Heart left ventricle (tissue), 16 donors: ENCODE results near the gene ZNF787. TPM values are rescaled to one million over a fixed set of nuclear protein-coding genes. Genes with fewer than 3 reads are reported as not detected.
A peak's percentile ranks its signal among the peaks of the same experiment; 100 is the strongest.

Experiments
- ATAC-seq, 4 donors: fragments of 200-7000 bp; cut with Tn5 transposase; one replicate each; pipeline ENCODE4 v1.9.1; 2020 to 2022; ENCODE audit warnings: moderate library complexity in 4 of 4, mild to moderate bottlenecking in 3 of 4, moderate number of reproducible peaks in 1 of 4
- DNase-seq, 5 donors: peaks; one replicate each; pipeline ENCODE4 v3.0.0-alpha.2; 2020
- H3K27ac ChIP-seq, 12 donors: fragments of 200-600 bp; sonication (generic) in 4 of 12; one replicate each; pipeline versions ENCODE4 v1.5.0 to v1.8.0; 2016 to 2022; ENCODE audit warnings: mild to moderate bottlenecking in 2 of 12
- H3K27me3 ChIP-seq, 9 donors: fragments of 200-600 bp; sonication (generic) in 2 of 9; one replicate each; pipeline versions ENCODE4 v1.5.1 to v1.8.0; 2016 to 2022; ENCODE audit warnings: mild to moderate bottlenecking in 3 of 9
- H3K36me3 ChIP-seq, 9 donors: fragments of 200-600 bp; sonication (generic) in 2 of 9; one replicate each; pipeline versions ENCODE4 v1.5.0 to v1.8.0; 2018 to 2022; ENCODE audit warnings: mild to moderate bottlenecking in 2 of 9
- H3K4me1 ChIP-seq, 12 donors: fragments of 200-600 bp; sonication (generic) in 4 of 12; one replicate each; pipeline versions ENCODE4 v1.5.0 to v1.8.0; 2016 to 2022; ENCODE audit warnings: mild to moderate bottlenecking in 3 of 12
- H3K4me3 ChIP-seq, 12 donors: fragments of 200-600 bp; sonication (generic) in 4 of 12; one replicate each; pipeline versions ENCODE4 v1.5.0 to v1.8.0; 2017 to 2022; ENCODE audit warnings: mild to moderate bottlenecking in 9 of 12, moderate library complexity in 4 of 12
- H3K9me3 ChIP-seq, 12 donors: fragments of 200-600 bp; sonication (generic) in 4 of 12; one replicate each; pipeline versions ENCODE4 v1.5.0 to v1.8.0; 2016 to 2022; ENCODE audit warnings: mild to moderate bottlenecking in 1 of 12
- POLR2A ChIP-seq, 2 donors: fragments of 450-650 bp; IDR thresholded peaks; one replicate each; pipeline ENCODE4 v1.6.1; 2017; ENCODE audit warnings: antibody characterized with exemption in 2 of 2, mild to moderate bottlenecking in 2 of 2, moderate library complexity in 2 of 2
- whole genome bisulfite sequencing, 4 donors: extraction: QIAGEN DNeasy Blood & Tissue Kit in 2 of 4; methylation state at CpG; one replicate each; pipeline versions ENCODE4 v1.1.5 to v1.1.7; 2013 to 2018; 5-methylcytosine and 5-hydroxymethylcytosine counted together
- intact Hi-C, 10 donors: fragments of 100-400 bp; cut with DNase I; formaldehyde crosslinking; loops; one replicate each; pipeline versions ENCODE4 v1.11.1 to v1.14.2; 2022
- polyA plus RNA-seq, 2 donors: library from polyadenylated mRNA; stranded (reverse); fragments of 200-250 nt; gene quantifications; one replicate each; pipeline ENCODE4 v1.2.3, GENCODE V29; 2013
- total RNA-seq, 9 donors: library from RNA; depleted of rRNA in 2 of 9; stranded (reverse); fragments of >200 nt in 2 of 9; fragmentation: NEBNext Ultra II Directional in 3 of 9; extraction: Animal tissue kit (Norgen Biotek cat#: 25700) in 3 of 9; gene quantifications; one replicate each; pipeline versions ENCODE4 v1.1.0 to v1.2.4, GENCODE V29; 2016 to 2023
- TF ChIP-seq, protein P1 (sequence below), 12 donors: fragments of 200-600 bp; sonication (generic) in 4 of 12; IDR thresholded peaks; one replicate each; pipeline versions ENCODE4 v1.5.0 to v1.8.0; 2018 to 2022; ENCODE audit warnings: antibody characterized with exemption in 12 of 12, mild to moderate bottlenecking in 5 of 12
- donor health status: ischemic (EF 13 %, LVEDD 7.1; RV severe dilation, severe dysfunction).
- donor health status: healthy with polysubstance abuse.
- donor health status: DM: no; HTN: yes; CAD: no.
- donor health status: DM: no; HTN: no; CAD: no.
- donor health status: ischemic (EF 25% LVEDD 6.9; RV normal size, moderate dysfunction).
- donor health status: ischemic (EF 25% LVEDD 5.7; RV mildly dilated, moderate dysfunction).
- donor health status: healthy.
- donor health status: DM: yes; HTN: yes; CAD: no.
- donor health status: ischemic (EF 35%, LVEDD 5.7; RV mildly dilated, moderate dysfunction).
- donor health status: nonischemic (EF 11% LVEDD 7.7; RV severe dilation, severe dysfunction).
- donor health status: DM: yes; HTN: yes; CAD: no.
- donor health status: PGD.
- donor health status: ischemic (EF 29% LVEDD 5.4; RV normal size, mild dysfunction).
- donor health status: nonischemic (EF 23%, LVEDD 6.1; RV moderate dilation, normal function).

The ZNF787 gene
- total and polyA plus RNA-seq, 11 donors: 11.6 to 40.8 (median 25.3) TPM

DNA sequence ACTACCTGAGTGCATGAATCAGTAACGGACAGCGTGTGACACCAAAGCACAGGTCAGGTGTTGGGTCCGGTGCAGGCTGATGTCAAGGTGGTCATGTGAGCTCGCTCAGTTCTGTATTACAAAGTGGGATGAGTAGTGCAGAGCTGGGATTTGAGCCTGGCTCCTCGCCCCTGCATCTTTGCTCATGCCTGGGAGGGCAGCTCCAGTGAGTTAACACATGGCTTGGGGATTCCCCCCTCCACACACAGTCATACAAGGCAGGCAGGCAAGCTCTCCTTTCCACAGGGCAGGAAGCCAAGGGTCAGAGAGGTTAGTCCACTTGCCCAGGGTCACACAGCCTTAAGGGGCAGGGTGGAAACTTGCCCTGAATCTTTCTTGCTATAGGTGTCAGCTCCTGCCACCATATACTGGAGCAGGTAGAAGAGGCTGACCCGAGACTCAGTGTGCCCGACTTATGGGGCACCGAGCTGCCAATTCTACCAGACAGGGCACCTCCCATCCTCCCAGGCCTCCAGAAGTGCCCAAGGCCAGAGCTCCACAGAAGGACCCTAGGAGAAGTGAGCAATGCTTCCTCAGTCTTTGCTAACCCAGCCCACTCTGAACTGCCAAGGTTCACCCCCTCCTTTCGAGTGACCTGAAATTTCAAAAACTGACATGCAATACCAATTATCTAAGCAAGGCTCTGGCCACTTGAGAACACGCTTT, 35.4 kb downstream of the ZNF787 start:
- H3K27ac ChIP-seq: no peak overlapping the region
- peaks cover 0 to 24% (median 8%) of the 10 kb centered on the region in 9 donors for H3K36me3 ChIP-seq
- H3K9me3 ChIP-seq: no peaks in the 10 kb centered on the region
- 80 to 92% (median 88%) methylated on average over 7 to 10 of the region's 10 CpGs for WGBS, 4 donors
- no peak for TF ChIP-seq POLR2A (IDR thresholded peaks at IDR 0.05)
- TF ChIP-seq, protein P1, sequence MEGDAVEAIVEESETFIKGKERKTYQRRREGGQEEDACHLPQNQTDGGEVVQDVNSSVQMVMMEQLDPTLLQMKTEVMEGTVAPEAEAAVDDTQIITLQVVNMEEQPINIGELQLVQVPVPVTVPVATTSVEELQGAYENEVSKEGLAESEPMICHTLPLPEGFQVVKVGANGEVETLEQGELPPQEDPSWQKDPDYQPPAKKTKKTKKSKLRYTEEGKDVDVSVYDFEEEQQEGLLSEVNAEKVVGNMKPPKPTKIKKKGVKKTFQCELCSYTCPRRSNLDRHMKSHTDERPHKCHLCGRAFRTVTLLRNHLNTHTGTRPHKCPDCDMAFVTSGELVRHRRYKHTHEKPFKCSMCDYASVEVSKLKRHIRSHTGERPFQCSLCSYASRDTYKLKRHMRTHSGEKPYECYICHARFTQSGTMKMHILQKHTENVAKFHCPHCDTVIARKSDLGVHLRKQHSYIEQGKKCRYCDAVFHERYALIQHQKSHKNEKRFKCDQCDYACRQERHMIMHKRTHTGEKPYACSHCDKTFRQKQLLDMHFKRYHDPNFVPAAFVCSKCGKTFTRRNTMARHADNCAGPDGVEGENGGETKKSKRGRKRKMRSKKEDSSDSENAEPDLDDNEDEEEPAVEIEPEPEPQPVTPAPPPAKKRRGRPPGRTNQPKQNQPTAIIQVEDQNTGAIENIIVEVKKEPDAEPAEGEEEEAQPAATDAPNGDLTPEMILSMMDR (IDR thresholded peaks at IDR 0.05): no peak
- H3K27me3 ChIP-seq: no peaks in the 10 kb centered on the region
- intact Hi-C loops: loop anchor here in 3 of 10 donors (5.0 to 10.0 kb wide), 2 partner anchors 37 to 69 kb away; partner anchors contain the start of gene ZNF787 (in 1 of the 3)
- DNase-seq (no peak), ATAC-seq (no peak)
- no peak overlapping the region for H3K4me3 ChIP-seq
- peaks cover 0 to 34% (median 18%) of the 10 kb centered on the region in 12 donors for H3K4me1 ChIP-seq

DNA sequence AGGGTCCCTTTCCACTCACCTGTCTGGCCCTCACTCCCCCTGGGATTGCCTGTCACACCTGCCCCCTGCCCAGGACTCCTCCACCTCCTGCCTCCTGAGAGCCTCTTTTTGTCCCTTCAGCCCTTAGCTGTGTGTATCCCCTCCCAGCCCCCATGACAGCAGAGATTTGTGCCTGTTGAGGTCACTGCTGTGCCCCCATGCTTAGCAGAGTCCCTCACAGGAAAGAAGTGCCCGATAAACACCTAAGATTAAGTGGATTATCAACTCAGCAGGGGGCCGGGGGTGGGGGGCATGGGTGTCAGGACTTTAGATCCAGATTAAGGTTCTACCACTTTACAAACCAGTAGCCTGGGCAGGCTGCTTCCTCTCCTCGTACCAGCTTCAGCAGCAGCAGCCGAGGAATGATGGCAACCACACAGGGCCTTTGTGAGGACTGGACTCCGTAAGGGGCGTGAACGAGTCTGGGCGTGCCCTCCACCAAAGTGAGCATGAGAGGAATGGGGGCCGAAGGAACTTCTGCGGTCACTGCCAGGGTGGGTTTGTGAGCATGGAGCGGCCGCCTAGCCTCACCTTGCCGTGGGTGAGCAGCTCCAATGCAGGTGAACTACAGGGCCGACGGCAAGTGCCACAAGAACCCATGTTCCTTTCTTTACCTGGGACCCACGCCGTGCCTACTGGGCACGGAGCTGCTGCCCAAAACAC, 36.1 kb downstream of the ZNF787 start:
- no peaks in the 10 kb centered on the region for H3K9me3 ChIP-seq
- no peak overlapping the region for H3K27ac ChIP-seq
- intact Hi-C loops: loop anchor here in 8 of 10 donors (5.0 to 10.0 kb wide), 6 partner anchors 32 to 247 kb away; partner anchors contain the start of gene ZNF787 (in 2 of the 8)
- 76 to 84% (median 80%) methylated on average over 18 of the region's 18 CpGs for WGBS, 4 donors
- peaks cover 0 to 18% (median 8%) of the 10 kb centered on the region in 9 donors for H3K36me3 ChIP-seq
- ATAC-seq (no peak), DNase-seq (peak in 1 of 5 donors; percentile 2)
- TF ChIP-seq, protein P1 (IDR thresholded peaks at IDR 0.05): no peak
- TF ChIP-seq POLR2A (IDR thresholded peaks at IDR 0.05): no peak
- no peak overlapping the region for H3K4me3 ChIP-seq
- H3K27me3 ChIP-seq: no peaks in the 10 kb centered on the region
- H3K4me1 ChIP-seq: peaks cover 0 to 30% (median 12%) of the 10 kb centered on the region in 12 donors

DNA sequence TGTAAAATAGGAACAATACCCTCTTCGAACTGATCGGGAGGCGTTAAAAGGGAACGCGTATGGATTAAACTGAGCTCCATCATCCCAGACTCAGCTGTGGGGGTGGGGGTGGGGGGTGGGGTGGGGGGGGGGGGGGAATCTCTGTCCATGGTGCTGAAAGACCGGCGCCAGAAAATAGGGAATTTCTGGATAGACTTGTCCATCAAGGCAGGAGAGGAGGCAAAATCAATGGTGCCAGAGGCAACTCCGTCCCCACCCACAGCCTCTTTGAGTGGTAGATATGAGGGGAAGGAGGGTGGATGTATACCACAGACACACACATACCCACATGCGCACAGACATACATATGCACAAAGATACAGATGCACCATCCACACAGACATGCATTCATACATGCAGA, 37.4 kb downstream of the ZNF787 start:
- H3K27ac ChIP-seq: no peak overlapping the region
- ATAC-seq: no peak
- DNase-seq: no peak
- TF ChIP-seq POLR2A (IDR thresholded peaks at IDR 0.05): no peak
- TF ChIP-seq, protein P1 (IDR thresholded peaks at IDR 0.05): no peak
- H3K36me3 ChIP-seq: peaks cover 0 to 14% (median 3%) of the 10 kb centered on the region in 9 donors
- no peaks in the 10 kb centered on the region for H3K9me3 ChIP-seq
- H3K27me3 ChIP-seq: no peaks in the 10 kb centered on the region
- WGBS, 4 donors: 45 to 55% (median 50%) methylated on average over 9 of the region's 9 CpGs
- intact Hi-C loops: loop anchor here in 8 of 10 donors (5.0 to 10.0 kb wide), 6 partner anchors 34 to 249 kb away; partner anchors contain the start of gene ZNF787 (in 1 of the 8)
- H3K4me1 ChIP-seq: peaks cover 0 to 16% (median 10%) of the 10 kb centered on the region in 12 donors
- no peak overlapping the region for H3K4me3 ChIP-seq
